Middle frontal gyrus (tissue), 1 donor: Measurements from ENCODE around the gene VWA3B.
"Not testable (repeated sequence)": the region's sequence is repeated elsewhere in the genome, so short reads cannot be mapped to it uniquely, and the experiment has no call there.

Experiments
- DNase-seq: peaks from one replicate; pipeline ENCODE4 v3.0.0-alpha.2; 2015; ENCODE audit warnings: low spot score; ENCODE audit errors: extremely low spot score

VWA3B gene, protein sequence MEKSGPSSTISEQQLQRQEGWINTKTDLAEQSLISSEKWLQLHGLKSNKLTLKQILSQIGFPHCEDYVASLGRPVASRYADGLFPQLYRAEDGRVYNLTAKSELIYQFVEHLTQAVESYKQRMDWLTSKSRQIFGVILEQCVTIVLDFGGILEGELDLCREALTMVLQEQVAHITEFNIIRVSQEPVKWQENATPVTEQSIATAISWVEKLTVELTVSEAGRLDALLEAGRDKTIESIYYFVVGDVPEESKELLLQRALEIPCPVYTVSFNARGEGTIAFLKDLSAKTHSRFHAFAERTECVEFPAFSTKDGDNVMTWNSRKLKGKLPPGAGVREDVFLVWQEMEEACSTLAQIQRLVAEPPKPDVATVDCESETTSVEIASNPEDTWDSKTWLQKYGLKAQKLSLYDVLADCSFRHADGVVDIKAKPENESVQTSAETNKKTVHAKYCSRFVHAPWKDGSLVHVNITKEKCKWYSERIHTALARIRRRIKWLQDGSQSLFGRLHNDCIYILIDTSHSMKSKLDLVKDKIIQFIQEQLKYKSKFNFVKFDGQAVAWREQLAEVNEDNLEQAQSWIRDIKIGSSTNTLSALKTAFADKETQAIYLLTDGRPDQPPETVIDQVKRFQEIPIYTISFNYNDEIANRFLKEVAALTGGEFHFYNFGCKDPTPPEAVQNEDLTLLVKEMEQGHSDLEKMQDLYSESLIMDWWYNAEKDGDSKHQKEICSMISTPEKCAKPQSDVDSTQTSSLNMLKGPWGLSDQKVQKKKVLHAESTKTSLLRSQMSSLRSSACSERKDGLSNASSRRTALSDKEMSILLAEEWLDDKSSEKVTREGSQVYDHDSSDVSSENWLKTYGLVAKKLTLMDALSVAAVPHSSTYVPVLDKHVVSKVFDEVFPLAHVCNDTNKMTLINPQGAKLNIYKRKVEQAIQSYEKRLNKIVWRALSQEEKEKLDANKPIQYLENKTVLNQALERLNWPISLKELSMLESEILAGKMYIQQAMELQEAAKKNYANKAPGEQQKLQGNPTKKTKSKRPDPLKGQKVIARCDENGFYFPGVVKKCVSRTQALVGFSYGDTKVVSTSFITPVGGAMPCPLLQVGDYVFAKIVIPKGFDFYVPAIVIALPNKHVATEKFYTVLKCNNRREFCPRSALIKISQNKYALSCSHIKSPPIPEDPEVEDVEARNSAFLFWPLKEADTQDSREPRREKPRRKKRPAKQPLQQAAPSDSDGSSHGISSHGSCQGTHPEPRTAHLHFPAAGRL (N-terminal part only)

DNA sequence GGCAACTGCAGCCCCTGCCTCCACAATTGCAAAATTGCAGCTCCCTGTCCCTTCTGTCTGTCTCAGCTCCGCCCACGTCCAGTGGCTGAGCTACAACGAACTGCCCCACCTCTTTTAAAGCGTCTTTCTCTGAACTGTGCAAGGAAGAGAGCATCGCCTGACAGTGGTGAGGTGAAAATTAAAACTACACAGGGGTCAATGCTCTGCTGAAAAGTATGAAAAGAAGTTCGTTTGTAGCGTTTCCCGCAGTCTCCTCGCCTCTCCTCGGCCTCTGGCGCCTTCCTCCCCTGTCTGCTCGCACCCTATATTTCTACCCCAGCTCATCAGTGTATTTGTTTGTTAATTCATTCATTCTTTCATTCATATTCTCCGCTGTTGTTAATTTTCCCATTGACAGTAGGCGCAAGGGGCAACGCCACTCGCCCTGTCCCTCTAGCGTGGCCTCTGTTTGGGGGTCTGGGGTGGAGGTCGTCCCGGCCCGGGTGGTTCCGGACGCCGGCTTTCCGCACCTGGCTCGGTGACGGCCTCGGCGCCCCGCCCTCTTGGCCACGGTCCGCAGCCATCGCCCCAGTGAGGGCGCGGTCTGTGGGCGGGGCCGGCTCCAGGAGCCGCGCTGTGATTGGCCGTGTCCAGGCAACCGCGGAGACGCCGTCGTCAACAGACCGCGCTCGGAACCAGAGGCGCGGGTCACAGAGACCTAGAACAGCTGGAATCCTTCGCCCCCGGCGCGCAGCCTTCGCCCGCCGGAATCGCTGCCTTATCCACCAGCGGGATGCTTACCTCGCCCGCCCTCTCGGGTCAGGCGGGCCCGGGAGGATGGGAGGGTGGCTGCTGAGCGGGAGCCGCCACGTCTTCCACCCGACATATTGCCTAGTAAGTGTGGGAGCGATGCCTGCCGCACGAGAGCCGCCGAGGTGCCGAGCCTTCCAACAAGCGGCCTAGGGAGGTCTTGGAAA, at the start of gene VWA3B:
TSS of gene VWA3B (plus strand) at position 677 of the 956 bp plus-strand sequence. CDS start 5,926 bp downstream, outside the sequence.
- no peak for DNase-seq

DNA sequence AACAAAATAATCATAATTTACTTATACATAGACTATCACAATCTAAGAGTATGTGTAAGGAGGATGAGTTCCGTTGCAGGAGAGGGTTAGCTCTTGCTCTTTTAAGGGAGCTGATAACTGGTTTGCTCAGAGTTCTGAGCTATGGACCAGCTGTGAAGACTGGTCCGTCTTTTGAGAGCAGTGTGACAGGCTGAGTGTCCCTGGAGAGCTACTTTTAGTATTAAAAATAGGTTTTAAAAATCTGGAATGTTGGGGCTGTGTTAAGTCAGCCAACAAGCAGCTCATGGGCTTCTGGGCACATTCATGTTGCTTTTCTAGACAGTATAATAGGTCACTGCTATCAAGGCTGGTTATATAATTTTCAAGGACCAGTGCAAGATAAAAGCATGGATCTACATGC, 49.8 kb upstream of the VWA3B start:
- no peak for DNase-seq

DNA sequence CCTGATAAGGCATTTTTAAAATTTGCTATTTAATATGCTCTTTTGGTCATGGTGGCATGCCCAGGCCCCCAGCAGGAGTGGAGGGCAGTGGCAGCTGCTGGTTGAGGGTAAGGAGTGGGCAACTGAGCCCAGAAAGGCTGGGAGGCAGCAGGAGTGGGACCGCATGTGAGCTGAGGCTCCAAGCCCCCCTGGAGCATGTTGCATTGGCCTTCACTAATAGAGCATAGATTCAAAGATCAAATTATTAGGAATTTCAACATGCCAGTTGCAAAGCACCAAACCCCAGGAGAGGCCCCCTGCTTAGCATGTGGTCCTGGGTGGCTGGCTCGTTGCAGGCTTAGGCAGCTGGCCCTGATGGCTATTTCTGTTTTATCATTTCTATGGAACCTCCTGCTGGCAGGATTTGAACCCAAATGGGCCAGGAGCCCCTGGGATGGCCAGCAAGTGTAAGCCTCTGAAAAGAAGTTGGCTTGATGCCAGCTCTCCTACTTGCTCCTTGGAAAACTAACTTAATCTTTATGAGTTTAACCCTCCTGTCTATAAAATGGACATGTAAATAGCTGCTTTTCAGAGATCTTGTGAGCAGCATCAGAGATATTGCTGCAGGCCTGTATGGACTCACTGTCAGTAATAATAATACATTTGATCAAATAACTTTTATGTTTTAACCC, 49.2 kb upstream of the VWA3B start:
- no peak for DNase-seq

DNA sequence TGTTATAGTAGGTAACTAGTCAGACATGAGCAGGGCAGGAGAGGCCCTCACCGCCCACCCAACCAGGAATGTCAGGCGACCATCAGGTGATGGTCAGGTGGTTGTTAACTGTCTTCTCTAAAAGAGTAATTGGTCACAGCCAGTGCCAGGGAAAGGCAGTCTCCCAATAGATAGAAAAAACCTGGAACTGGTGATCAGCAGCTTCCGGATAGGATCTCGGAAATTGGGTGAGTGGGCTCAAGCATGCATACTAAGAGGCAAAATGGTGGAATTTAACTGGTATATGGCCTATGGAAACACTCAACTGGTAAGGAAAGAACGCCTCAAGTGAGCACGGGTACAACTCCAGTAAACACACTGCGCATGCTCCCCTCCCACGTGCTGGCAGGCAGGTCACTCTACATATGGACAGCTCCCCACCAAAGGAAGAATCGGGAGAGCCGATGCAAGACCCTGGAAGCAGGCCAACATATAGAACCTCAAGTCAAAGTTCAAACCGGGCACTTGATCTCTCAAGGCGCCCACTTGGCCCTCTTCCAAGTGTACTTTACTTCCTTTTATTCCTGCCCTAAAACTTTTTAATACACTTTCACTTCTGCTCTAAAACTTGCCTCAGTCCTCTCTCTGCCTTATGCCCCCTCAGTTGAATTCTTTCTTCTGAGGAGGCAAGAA, 47.7 kb upstream of the VWA3B start:
- no peak for DNase-seq

DNA sequence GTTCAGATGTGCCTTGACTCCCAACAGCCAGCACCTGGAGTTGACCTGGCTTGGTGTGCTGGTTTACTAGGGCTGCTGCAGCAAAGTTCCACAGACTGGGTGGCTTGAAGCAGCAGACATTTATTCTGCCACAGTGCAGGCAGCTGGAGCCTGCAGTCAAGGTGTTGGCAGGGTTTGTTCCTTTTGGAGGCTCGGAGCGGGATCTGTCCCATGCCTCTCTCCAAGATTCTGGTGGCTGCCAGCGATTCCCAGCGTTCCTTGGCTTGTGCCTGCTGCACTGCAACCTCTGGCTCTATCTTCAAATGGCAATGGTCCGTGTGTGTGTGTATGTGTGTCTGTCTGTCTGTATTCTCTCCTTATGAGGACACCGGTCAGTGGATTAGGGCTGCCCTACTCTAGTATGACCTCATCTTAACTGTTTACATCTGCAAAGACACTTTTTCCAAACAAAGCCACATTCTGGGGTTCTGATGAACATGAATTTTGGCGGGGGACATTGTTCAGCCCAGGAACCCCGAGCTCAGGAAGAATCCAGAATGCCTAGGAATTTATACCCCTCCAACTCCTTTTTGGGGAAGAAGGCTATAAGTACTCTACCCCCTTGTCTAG, 46.5 kb upstream of the VWA3B start:
- DNase-seq, result no peak

DNA sequence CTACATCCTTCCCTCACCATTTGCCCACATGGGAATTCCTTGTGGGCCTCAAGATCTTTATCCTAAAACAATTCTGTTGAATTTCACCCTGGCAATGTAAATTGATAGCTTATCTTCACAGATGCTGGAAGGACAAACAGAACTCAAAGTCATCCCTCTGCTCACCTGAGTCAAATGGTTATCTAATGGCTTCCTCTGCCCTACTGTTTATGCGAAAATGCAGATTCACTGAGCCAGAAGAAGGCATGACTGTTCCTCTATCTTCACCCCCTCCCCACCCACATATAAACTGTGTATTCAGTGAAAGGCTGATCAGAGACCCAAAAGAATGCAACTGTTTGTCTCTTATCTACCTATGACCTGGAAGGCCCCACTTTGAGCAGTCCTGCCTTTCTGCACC, 43.9 kb upstream of the VWA3B start:
- DNase-seq, result no peak

DNA sequence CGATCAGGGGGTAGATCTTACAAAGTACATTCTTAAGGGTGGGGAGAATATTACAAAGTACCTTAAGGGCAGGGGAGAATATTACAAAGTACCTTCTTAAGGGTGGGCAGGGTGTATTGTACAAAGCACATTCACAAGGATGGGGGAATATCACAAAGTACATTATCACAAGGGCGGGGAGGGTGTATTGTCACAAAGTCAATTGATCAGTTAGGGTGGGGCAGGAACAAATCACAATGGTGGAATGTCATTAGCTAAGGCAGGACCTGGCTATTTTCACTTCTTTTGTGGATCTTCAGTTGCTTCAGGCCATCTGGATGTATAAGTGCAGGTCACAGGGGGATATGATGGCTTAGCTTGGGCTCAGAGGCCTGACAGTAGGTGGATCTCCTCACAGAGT, 42.2 kb upstream of the VWA3B start:
- DNase-seq, result not testable (repeated sequence)

DNA sequence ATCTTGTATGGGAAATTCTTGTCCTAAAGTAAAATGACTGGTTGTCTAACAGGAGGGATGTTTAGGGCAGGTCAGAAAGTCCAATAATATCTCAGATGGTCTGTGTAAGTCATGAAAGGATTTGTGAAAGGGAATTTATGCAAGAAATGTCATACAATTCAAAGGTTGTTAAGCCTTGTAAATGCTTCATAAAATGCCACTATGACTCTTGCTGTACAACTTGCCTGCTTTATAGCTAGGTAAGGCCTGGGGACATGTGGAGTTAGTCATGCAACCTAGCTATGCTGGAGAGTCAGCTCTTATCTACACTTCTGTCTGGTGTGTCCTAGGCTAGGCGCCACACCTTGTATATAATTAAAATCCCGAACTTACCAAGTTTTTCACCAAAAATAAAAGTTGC, 36.9 kb upstream of the VWA3B start:
- no peak for DNase-seq

DNA sequence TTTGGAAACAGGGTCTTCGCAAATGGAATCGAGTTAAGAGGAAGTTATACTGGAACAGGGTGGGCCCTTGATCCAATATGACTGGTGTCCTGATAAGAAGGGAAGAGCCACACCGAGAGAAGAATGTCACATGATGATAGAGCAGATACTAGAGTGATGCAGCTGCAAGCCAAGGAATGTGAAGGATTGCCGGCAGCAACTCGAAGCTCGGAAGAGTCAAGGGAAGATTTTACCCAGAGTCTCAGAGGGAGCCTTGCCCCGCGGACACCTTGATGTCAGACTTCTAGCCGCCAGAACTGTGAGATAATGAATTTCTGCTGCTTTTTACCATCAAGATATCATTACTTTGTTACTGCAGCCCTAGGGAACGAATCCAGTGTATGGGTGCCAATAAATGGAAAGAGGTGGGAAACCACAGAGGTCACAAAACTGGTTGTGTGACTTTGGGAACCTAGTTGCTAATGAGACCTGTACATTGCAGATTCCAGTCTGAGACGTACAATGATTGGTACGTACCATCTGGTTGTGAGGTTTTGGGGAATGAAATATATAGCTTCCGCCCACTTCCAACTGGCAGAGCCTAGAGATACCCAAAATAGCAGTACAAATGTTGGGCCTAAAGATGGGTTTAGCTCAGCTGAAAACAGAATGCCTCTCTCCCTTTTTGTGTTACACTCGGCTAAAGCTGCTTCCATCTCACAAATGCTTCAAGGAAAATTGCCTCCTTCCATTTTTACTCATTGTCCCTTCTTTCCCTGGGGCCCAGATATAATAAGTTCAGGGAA, 28.6 kb upstream of the VWA3B start:
- DNase-seq, result peak; percentile 57

DNA sequence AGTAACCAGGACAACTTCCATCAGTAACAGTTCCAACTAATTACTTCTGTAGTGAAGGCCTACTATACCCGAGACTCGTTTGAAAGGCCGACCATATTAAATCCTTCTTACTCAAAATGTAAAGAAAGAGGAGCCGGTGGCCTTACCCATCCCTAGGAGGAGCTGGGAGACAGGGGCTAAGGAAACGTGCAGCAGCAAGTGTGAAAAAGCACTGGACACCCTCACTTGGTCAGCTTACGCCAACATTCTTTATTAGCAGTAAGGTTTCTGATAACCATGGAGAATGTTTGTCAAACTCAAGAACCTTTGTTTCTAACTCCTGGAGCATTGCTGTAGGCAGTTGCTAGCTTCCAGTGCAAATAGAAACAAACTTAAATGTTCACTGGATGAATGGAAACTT, 26.7 kb upstream of the VWA3B start:
- DNase-seq, result no peak

DNA sequence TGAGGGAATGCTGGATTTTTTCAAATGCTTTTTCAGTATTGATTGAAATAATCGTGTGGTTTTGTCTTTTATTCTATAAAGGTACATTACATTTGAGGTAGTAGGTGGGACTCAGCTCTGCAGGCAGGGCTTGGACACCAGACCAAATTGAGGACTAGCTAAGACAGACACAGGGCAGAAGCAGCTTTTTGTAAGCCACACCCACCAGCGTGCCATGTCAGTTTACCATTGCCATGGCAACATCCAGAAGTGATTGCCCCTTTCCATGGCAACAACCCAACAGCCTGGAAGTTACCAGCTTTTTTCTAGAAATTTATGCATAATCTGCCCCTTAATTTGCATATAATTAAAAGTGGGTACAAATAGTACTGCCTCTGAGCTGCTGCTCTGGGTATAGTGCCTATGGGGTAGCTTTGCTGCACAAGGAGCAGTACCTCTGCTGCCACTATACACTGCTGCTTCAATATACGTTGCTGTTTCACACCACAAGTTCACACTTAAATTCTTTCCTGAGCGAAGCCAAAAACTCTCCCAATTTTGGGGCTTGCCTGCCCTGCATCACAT, 23.6 kb upstream of the VWA3B start:
- DNase-seq, result no peak

DNA sequence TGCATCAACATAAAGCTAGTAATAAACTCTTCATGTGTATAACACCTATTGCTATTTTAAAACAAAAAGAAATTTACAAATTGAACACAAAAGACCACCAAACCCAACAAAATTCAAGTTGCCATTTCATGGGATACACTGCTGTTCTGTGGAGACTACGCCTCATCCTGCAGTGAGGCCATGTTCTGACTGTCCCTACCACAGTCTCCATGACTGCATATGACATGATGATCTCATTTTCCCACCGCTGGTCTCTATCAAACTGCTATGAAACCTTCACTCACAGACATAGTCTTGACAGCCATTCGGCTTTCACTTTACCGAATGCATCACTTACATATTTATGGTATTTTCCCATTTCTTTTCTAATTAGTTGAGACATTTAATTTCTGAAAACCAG, 21.2 kb upstream of the VWA3B start:
- DNase-seq, result no peak

DNA sequence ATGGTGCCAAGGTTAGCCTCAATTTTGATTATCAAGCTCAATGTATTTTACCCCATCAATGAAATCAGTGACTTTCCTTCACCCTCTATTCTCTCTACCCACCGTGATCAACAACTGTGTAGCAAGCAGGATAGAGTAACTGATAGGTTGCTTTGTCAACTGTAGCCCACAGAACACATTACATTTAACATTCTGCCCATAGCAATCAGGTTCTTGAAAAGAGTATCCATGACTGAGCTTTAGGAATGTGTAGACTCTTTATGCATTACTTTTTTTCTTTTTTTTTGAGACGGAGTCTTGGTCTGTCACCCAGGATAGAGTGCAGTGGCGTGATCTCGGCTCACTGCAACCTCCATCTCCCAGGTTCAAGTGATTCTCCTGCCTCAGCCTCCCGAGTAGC, 19.8 kb upstream of the VWA3B start:
- no peak for DNase-seq

DNA sequence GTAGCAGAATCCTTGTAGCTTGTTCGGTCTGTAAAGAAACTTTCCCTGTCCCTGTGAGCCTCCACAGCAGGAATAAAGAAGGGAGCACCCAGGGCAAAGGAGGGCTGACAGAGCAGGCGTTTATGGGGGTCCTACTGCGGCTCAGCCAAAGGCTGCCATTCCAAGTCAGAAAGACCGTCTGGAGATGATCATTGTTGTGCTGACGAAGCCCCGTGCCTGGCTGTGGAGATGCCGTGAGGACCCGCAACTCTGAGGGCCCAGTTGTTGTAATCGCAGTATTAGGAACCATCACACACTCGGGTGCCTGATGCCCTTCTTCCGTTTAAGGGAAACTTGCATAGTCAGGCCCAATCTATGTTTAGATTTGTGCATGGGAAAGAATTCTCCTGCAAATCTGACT, 16.9 kb upstream of the VWA3B start:
- no peak for DNase-seq

DNA sequence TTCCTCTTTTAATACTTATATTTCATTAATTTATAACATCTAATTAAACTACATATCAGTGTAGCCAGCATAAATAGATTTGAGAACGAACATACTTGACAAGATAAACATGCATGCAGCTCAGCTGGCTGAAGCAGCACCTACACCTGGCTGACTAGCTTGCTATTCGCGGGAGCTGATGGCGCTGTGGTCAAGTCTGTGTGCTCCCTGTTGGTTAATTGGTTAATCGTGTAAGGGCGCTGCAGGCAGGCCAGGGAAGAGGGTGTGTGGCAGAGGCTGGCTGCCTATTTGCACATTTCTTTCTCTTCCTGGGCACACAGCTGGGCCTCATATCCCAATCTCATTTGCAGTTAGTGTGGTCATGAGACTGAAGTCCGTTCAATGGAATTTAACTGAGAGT, 14.5 kb upstream of the VWA3B start:
- DNase-seq, result no peak

DNA sequence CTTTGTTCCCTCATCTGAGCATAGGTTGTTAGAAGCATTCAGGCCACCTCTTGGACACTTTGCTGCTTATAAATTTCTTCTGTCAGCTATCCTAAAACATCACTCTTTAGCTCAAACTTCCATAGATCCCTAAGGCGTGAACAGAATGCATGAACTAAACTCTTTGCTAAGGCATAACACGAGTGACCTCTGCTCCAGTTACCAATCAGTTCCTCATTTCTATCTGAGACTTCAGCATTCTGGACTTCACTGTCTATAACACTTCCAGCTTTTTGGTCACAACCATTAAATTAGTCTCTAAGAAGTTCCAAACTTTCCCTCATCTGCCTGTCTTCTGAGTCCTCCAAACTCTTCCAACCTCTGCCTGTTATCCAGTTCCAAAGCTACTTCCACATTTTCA, 8.3 kb upstream of the VWA3B start:
- DNase-seq, result no peak

DNA sequence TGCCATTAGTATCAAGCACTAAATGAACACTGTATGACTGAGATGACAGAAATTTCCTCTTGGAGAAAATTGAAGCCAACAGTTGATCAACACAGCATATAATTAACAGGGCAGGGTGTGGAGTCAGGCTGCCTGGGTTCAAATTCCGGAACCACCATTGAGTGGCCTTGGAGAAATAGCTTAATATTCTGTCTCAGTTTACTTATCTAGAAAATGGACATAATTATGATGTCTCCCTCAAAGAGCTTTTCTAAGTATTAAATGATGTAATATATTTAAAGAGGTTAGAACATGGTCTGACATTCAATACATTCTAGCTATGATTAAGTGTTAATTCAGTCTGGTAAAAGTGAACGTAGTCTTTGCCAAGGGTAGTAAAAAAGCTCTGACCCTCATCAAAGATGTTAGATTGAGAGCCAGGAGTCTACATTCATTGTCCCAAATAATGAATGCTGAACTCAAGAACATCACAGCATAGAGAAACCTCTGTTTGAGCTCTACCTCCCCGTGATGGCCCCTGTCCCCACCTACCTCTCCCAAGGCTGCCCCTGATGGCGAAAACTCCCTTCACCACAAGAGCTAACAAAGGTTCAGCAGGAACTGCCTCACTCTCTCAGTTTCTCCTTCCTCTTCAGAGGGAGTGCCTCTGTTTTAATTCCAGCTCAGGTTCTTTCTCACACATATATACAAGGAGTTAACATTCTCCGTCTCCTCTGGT, 2.7 kb upstream of the VWA3B start:
- DNase-seq, result no peak
